SK-N-MC (cell line): ENCODE results near the gene AREL1.

Experiments used
- EZH2 ChIP-seq: fragments of 200-600 bp; sonication (generic); IDR thresholded peaks from one replicate; pipeline ENCODE4 v1.6.1; 2017; ENCODE audit warnings: antibody characterized with exemption
- POLR2AphosphoS5 ChIP-seq: IDR thresholded peaks from 2 replicates; pipeline ENCODE4 v1.6.1; 2012; ENCODE audit warnings: mild to moderate bottlenecking, low read depth, low read length, borderline replicate concordance

GRCh38 chr14:74669256-74669655, 43.6 kb downstream of the AREL1 start:
- TF ChIP-seq EZH2 (no peak), POLR2AphosphoS5 (no peak)
